SU-DHL-6 (cell line): ENCODE data around the gene CTDSPL.

Experiments used
- H2AFZ ChIP-seq: fragments of 200-600 bp; sonication (generic); 2 replicates; pipeline ENCODE4 v1.6.1; 2014; ENCODE audit warnings: low read depth, mild to moderate bottlenecking, moderate library complexity, mixed read lengths, antibody characterized with exemption, low read length; ENCODE audit not compliant: severe bottlenecking
- H3F3A ChIP-seq: fragments of 200-600 bp; shearing (Covaris generic); 2 replicates; pipeline ENCODE4 v1.6.0; 2016; ENCODE audit warnings: antibody characterized with exemption, mild to moderate bottlenecking; ENCODE audit not compliant: insufficient read depth
- H3K27ac ChIP-seq: fragments of 200-600 bp; sonication (generic); 2 replicates; pipeline ENCODE4 v1.5.1; 2016; ENCODE audit warnings: low read depth, mild to moderate bottlenecking, low read length, moderate library complexity, mixed read lengths
- H3K27me3 ChIP-seq: fragments of 200-600 bp; sonication (generic), shearing (Covaris generic); 2 replicates; pipeline ENCODE4 v1.6.0; 2014; ENCODE audit warnings: mild to moderate bottlenecking, low read length
- H3K36me3 ChIP-seq: fragments of 200-600 bp; sonication (generic); 2 replicates; pipeline ENCODE4 v1.6.1; 2014; ENCODE audit warnings: mild to moderate bottlenecking, low read length, mixed read lengths
- H3K4me2 ChIP-seq: fragments of 300-600, 200-600 bp; shearing (Covaris generic), sonication (generic); 2 replicates; pipeline ENCODE4 v1.6.0; 2014; ENCODE audit warnings: low read length, low read depth, mild to moderate bottlenecking; ENCODE audit not compliant: poor library complexity, severe bottlenecking
- H3K4me3 ChIP-seq: fragments of 200-600 bp; sonication (generic); 2 replicates; pipeline ENCODE4 v1.5.1; 2014; ENCODE audit warnings: antibody characterized with exemption, low read length, mild to moderate bottlenecking, mixed read lengths; ENCODE audit not compliant: insufficient read depth, poor library complexity, severe bottlenecking
- H3K79me2 ChIP-seq: fragments of 200-600 bp; sonication (generic); 2 replicates; pipeline ENCODE4 v1.6.1; 2014; ENCODE audit warnings: mild to moderate bottlenecking, low read length, moderate library complexity; ENCODE audit not compliant: insufficient read depth
- H3K9ac ChIP-seq: fragments of 200-600 bp; sonication (generic); 2 replicates; pipeline ENCODE4 v1.7.0; 2014; ENCODE audit warnings: mild to moderate bottlenecking, low read length
- H3K9me2 ChIP-seq: fragments of 200-600 bp; sonication (generic); replicated peaks from 2 replicates; pipeline ENCODE4 v1.6.1; 2014; ENCODE audit warnings: low read length; ENCODE audit not compliant: insufficient read depth
- H3K9me3 ChIP-seq: fragments of 200-600 bp; sonication (generic); 2 replicates; pipeline ENCODE4 v1.6.1; 2014; ENCODE audit warnings: low read length, mixed read lengths; ENCODE audit not compliant: insufficient read depth
- H4K20me1 ChIP-seq: fragments of 200-600 bp; sonication (generic); 2 replicates; pipeline ENCODE4 v1.6.1; 2014; ENCODE audit warnings: low read depth, mild to moderate bottlenecking, antibody characterized with exemption, low read length, moderate library complexity, mixed read lengths
- CTCF ChIP-seq: fragments of 200-600 bp; sonication (generic); IDR thresholded peaks from one replicate; pipeline ENCODE4 v1.5.1; 2017; ENCODE audit warnings: antibody characterized with exemption, mild to moderate bottlenecking, low read length, moderate library complexity; ENCODE audit not compliant: insufficient read depth, poor library complexity, severe bottlenecking
- EZH2phosphoT487 ChIP-seq: fragments of 200-600 bp; sonication (generic), shearing (Covaris generic); conservative IDR thresholded peaks from 2 replicates; pipeline ENCODE4 v1.6.1; 2018; ENCODE audit warnings: mild to moderate bottlenecking, antibody characterized with exemption, low read length, moderate library complexity, mixed read lengths

CTDSPL gene

GRCh38 chr3:37980462-37981347 lies 119.0 kb downstream of the CTDSPL start:
- Histone ChIP-seq H3F3A (no peaks in the 10 kb centered on the region), H2AFZ (no peak overlapping the region), H3K9me3 (no peaks in the 10 kb centered on the region), H3K27me3 (no peaks in the 10 kb centered on the region), H3K79me2 (no peaks in the 10 kb centered on the region), H3K36me3 (no peaks in the 10 kb centered on the region), H3K9ac (no peak overlapping the region), H3K27ac (no peak overlapping the region), H3K4me3 (no peak overlapping the region), H3K9me2 (no peaks in the 10 kb centered on the region), H4K20me1 (no peaks in the 10 kb centered on the region), H3K4me2 (no peak overlapping the region)
- TF ChIP-seq EZH2phosphoT487 = no peak
- TF ChIP-seq CTCF = no peak

DNA sequence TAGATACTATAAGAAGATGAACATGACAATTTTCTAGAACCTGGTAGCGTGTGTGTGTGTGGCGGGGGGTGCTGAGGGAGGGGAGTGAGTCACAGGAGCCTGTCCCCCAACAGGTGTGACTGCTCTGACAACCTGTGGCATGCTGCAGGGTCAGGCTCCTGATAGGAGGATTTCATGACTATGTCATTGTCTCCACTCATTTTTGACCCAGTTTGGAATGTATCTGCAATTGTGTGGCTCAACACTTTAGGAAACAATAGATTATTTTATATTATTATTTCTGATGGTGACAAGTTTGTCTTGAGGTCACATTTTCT lies 119.6 kb downstream of the CTDSPL start:
- Histone ChIP-seq H3K27me3 (no peaks in the 10 kb centered on the region), H3K27ac (no peak overlapping the region), H3K9ac (no peak overlapping the region), H3F3A (no peaks in the 10 kb centered on the region), H4K20me1 (no peaks in the 10 kb centered on the region), H2AFZ (no peak overlapping the region), H3K4me2 (no peak overlapping the region), H3K9me3 (no peaks in the 10 kb centered on the region), H3K79me2 (no peaks in the 10 kb centered on the region), H3K9me2 (no peaks in the 10 kb centered on the region), H3K4me3 (no peak overlapping the region), H3K36me3 (no peaks in the 10 kb centered on the region)
- TF ChIP-seq EZH2phosphoT487 = no peak
- no peak for TF ChIP-seq CTCF

DNA sequence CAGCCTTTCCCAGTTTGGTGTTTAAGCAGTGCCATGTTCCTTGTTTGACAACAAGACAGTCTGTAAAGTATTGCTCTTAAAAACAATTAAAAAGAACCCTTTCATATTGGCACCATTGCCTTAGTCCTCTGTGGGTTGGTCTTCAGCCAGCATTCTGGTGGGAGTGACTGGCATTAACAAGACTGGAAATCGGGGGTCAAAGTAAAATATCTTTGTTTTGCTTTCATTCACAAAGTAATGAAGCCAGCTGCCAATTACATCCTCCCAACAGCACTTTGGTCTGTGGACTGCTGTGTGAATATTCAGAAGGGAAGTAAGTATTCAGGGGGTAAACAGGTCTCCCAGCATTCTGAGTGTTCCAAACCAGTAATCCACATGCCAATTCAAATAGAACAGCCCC lies 120.7 kb downstream of the CTDSPL start:
- Histone ChIP-seq H3K36me3 (no peaks in the 10 kb centered on the region), H3F3A (no peaks in the 10 kb centered on the region), H2AFZ (no peak overlapping the region), H3K4me2 (no peak overlapping the region), H3K79me2 (no peaks in the 10 kb centered on the region), H3K27me3 (no peaks in the 10 kb centered on the region), H3K9me2 (no peaks in the 10 kb centered on the region), H4K20me1 (no peaks in the 10 kb centered on the region), H3K9me3 (no peaks in the 10 kb centered on the region), H3K4me3 (no peak overlapping the region), H3K9ac (no peak overlapping the region), H3K27ac (no peak overlapping the region)
- TF ChIP-seq CTCF = no peak
